Measurements from ENCODE around the gene ERC1.

Gene ERC1

DNA sequence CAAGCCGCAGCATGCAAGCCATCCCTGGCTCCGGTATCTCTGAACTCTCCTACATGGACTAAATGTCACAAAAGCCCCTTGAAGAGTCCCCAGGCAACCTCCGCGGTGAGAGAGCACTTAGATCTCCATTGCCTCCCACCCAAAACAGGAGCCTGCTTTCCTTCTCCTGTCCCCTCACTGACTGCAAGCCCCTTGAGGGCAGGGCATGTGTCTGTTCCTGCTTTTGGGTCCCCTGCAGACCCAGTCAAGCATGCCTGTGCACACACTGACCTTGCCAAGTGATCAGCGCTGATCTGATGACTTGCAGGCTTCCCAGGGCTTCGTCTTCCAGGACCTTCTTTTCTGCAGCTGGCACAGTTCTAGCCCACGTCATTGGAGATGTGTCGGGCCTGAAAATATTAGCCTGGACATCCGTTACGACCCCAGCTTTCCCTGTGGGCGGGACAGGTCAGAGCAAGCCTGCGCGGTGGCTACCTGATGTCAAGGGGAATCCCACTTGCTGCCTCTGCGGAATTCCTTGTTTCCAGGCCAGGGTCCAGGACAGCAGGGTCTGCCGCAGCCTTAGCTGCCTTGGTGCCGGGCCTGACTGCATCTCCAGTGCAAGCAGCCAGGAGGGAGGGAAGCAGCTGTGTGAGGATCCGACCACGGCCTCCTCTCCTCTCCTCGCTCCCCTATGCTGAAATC, 510.8 kb downstream of the ERC1 start:
- no peak for DNase-seq

- no peak for DNase-seq
Observed at GRCh38 chr12:1502379-1502720, 511.3 kb downstream of the ERC1 start.

DNA sequence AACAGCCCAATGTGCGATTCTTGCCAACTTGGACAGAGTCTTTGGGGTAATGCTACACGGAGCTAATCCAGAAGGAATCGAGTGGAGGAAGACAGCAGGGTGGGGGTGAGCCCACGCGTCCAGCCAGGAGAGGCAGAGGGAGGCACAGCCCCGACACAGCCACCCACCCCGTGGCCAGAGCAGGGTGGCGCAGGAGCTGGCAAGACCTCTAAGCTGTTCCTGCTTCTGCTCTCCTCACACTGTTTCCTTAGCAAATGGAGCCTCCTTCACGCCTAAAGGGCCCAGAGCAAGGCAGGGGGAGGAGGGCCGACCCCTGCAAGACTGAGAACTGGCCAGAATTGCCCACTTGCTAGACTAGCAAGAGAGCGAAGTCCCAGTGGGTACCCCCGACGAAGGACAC, 511.8 kb downstream of the ERC1 start:
- DNase-seq: no peak

DNA sequence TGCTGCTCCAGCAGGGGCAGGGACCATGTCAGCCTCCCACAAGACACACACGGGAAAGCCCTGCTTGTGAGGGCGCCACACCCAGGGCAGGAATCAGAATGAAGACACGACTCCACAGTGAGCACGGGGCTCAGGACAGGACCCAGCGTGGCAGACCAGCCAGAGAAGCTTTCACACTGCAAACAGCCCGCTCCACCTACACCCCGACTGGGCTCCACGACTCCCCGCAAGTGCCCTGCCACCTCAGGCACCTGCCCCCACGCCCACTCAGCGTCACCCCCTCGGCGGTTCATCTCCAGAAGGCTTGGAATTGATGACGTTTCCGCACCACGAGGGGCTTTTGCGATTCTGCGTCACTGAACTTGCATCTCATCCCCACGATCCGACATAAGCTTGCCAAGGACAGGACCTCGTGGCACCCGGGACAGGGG, 512.3 kb downstream of the ERC1 start:
- DNase-seq: no peak

DNA sequence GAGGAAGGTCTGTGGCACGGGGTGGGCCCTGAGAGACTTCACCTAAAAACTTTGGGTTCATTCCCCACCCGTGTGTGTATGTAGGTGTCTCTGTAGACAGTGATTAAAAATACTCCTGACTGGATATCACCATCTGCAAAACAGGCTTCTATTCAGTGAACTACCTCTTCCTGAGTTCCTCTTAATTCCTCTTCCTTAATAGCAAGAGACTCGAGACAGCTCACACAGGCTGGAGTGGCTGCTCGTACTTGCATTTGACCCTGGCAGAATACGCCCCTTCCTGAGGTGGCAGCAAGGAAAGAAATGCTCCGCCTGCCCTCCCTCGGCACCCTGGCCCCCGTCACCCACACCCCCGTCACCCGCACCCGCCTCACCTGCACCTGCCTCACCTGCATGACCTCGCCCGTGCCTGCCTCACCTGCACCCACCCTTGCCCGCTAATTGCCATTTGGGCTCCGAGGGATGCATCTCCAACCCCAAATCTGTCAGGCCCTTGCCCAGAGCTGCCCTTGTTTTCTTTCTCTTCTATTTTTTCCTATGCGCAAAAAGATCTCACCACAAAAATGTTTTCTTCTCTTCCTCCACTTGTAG, 513.4 kb downstream of the ERC1 start:
- DNase-seq: no peak

DNA sequence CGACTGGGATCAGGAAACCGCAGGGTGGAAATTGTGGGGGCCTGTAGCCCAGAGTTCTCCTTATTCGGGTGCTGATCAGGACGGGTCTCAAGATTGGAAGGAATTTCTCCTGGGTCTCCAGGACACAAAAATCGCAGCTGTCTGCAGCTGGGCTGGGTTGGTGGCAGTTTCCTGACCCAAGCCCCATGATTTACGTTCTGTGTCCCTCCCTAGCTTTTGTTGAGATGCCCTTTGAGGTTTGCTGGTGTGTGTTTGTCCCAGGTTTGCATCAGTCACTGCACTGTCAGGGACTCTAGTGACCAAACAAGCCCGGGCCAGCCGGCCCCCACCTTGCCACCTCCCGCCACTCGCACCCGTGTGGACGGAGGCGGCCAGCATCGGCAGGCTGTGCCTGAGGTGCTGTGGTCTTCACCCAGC, 513.9 kb downstream of the ERC1 start:
- DNase-seq: no peak

DNA sequence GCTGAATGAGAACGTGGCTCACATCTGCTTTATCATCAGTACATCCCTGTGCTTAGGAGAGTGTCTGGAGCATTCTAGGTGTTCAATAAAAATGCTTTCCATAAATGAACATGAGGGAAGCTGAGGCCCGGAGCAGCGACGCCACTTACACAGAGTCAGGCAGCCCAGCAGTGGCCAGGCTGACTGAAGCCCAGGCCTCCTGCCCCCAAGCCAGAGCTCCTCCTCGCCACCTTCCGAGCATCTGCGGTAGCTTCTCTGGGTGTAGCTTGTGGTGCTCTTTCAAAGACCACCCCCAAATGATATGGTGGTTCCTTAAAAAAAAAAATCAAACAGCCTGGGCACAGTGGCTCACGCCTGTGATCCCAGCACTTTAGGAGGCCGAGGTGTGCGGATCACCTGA, 514.6 kb downstream of the ERC1 start:
- DNase-seq: no peak

DNA sequence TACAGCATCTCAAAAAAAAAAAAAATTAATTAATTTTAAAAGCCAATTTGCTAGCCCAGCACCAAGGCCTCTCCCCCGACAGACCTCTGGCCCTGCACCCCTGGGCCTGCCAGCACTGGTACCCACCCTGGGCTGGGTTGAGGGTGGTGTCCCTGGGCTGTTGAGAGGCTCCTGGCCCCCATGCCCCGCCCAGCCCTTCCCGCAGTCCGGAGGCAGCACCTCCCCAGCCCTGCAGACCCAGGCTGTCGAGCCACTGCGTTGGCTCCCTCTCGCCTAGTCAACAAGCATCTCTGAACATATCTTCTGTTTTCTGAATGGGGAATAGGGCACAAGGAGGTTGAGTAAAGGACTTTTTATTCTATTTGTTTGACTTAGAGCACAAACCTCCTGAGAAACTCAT, 516.3 kb downstream of the ERC1 start:
- DNase-seq: no peak

DNA sequence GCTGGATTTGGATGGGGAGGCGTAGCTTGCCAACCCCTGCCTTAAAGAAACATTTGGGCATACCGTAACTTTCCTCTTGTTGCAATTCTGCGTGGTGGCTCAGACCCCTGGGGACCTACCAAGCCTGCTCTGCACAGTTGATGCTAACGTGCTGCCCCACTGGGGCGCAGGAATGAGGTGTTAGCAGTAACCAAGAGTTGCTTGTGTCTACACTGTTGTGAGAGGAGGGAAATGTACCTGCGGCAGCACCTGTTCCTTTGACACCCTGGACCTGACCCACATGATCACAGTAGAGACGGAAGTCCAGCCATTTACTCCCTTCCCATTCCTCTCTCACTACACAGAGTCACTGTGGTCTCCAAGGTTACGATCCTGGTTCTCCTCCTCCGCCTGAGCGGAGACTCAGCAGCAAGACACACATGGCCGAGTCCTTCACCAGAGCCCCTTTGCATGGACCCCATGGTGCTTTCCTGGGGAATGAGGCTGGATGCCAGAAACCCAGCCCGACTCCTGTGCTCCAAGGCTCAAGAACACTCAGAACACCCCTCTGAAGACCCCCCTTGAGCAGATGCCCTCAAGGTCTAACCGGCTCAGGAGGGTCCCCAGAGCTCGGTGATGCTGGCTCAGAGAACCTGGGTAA, 518.5 kb downstream of the ERC1 start:
- DNase-seq: no peak

GRCh38 chr12:1510056-1510812, 519.2 kb downstream of the ERC1 start:
- no peak for DNase-seq

DNA sequence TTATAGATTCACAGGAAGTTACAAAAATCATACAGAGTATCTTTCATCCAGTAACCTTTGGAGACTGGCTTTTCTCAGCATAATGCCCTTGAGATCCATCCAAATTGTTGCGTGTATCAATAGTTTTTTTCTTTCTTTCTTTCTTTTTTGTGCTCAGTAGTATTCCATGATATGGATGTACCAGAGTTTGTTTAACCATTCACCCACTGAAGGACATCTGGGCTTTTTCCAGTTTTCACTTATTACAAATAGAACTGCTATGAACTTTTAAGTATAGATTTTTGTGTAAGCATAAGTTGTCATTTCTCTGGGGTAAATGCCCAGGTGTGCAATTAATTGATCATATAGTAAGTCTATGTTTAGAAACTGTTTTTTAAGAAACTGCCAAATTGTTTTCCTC, 524.0 kb downstream of the ERC1 start:
- DNase-seq: no peak

- no peak for DNase-seq
Observed at GRCh38 chr12:1515428-1515827, 524.4 kb downstream of the ERC1 start.

DNA sequence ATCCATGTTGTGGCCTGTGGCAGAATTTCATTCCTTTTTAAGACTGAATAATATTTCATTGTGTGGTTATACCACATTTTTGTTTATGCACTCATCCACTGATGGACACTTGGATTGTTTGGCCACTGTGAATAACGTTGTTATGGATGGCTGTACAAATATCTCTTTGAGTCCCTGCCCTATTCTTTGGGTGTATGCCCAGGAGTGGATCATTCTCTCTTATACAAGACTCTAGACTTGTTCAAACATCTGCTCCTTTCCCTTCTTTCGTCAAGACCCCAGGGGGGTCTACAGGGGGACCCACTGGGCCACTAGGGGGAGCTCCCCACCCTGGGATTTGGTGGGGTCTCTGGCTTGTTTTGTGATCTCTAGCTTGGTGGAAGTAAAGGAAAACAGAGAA, 526.0 kb downstream of the ERC1 start:
- peak; percentile 53 for DNase-seq

DNA sequence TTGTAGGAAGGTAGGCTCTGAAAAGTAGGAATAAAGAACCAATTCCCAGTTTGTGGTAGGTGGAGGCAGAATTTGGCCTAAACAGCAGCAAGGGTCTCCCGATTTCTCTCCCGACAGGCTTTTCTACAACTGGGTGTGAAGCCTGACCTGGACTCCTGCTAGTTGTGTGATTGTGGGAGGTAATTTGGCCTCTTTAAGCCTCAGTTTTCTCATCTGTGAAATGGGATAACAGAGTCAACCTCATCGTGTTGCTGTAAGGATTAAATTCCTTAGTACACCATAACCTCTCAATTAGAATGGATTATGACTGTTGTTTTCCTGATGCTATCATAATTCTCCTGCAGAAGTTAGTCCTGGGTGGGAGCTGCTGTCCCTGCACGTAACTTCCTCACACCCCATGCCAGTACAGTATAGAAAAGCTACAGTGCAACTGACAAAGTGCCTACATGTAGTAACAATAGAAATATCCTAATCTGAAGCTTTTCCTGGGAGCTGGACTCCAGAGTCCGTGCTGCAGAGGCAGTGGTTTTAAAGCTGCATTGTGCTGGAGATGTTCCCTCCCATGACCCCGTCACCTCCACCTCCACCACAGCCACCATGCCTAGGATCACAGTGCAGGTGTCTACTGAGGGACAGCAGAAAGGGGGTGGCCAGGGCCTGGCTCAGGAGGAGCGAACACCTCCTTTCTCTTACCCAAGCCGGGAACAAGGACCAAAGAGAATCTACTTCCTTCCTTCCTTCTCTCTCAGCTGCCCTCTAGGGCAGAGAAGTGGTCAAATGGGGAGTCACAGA, 526.9 kb downstream of the ERC1 start:
- no peak for DNase-seq

DNA sequence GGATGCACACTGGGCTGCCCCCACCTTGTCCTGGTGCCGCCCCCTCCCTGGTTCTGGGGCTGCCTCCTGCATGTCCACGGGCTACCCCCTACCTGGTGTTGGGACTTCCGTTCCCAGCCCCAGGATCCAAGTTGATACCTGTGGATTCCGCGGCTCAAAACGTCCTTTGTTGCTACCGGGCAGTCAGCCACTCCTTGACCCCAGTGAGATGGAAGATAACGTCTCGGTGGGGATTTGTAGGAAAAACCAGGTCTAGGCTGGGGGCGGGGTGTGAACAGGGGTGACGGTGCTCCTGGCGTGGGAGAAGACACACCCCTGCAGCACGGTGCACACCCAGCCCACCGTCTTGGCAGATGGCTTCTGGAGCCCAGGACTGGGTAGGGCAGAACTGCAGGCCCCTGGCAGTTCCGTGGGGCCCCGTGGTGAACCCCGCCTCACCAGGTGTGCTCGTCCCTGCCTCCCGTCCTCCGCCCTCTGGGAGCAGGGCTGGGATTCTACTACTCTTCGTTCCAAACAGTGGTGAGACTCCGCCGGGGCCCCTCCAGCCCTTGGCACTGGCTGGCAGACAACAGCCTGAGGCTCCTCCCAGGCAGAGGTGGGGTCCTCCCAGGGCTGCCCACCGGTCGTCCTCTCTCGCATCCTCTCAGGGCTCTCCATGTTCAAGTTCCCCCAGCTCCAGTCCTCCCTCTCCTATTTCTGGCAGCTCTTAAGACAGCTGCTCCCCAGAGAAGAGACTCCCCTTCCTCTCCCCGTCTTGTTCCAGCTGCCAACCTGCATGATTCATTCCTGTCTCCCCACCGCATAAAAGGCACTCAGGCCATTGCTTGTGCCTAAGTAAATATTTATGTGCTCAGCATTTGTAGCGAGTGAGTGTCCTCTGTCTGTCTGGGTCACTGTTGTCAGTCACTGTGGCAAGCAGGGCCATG, 527.8 kb downstream of the ERC1 start:
- peak; percentile 38 for DNase-seq

GRCh38 chr12:1519642-1520041, 528.6 kb downstream of the ERC1 start:
- no peak for DNase-seq

- no peak for DNase-seq
Observed at GRCh38 chr12:1523046-1523445, 532.0 kb downstream of the ERC1 start.

DNA sequence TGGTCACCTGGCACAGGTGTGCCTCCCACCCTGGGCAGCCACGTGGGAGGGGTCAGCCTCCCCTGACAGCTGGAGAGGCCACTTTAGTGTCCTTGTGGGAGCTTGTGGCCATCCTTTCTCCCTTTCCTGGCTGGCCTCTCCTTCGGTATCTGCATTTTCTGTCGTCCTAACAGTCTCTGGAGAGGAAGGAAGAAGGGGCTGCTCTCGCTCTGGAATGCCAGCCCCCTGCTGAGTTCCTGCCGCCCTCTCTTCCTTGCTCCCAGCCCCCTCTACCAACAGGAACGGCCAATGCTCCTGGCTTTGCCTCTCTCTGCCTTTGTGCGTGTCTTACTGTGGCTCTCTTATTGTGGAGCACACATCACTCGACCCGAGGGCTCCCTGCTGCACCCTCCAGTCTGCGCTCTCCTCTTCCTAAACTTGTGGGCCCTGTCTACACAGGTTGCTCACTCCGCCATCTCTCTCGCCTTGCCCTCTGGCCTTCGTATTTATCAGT, 532.6 kb downstream of the ERC1 start:
- DNase-seq: no peak

GRCh38 chr12:1525858-1526257, 534.8 kb downstream of the ERC1 start:
- no peak for DNase-seq

DNA sequence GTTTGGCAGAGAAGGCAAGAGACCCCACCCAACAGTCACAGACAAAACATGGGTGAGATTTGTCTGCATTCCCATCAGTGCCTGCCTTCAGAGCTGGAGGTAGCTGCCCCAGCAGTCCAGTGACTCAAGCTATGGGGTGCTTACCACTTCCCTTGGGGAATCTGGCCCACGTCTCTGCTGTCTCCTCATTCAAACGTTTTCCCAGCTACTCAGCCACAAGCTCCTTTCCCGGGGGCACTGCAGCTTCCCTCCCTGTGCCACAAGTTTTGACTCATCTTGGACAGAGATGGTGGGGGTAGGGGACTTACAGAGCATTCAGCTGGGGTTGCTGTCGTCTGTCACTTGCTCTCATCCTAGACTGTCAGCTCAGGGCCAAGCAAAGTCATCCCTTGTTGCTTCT, 536.8 kb downstream of the ERC1 start:
- no peak for DNase-seq

GRCh38 chr12:1528791-1529190, 537.8 kb downstream of the ERC1 start:
- DNase-seq: no peak

Data from NCI-H2029 treated with DMSO at 0.1 percent for 48 hours (cell line).